Measurements from ENCODE around the gene ARL17A.
"Not testable (repeated sequence)": the region's sequence is repeated elsewhere in the genome, so short reads cannot be mapped to it uniquely, and the experiment has no call there.

DNA sequence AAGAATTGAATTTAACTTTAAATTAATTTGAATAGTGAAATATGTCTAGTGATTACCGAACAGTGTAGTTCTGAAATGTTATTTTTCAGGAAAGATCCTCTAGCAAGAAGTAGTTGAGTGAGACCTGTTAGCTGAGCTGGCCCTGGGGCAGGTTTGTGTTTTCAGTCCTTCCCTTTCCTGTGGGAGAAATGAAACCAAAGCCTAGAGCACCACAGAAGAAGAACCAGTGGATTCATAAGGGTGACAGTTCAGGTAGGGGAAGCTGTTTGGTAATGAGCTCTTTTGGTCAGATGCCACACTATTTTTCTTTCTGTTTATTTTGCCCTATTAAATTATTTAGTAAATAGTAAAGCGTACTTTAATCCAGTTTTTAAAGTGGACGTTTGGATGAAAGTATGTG lies 37.6 kb upstream of the ARL17A start:
- not testable (repeated sequence) for TF ChIP-seq ARNT (IDR thresholded peaks at IDR 0.05); SP1 (IDR thresholded peaks at IDR 0.05); BHLHE40 (IDR thresholded peaks at IDR 0.05; ENCODE audit: borderline replicate concordance); FOXK2 (IDR thresholded peaks at IDR 0.05); SUZ12 (IDR thresholded peaks at IDR 0.05); ELF4 (IDR thresholded peaks at IDR 0.05)

All from HEK293T (cell line).